Stimulated activated CD4-positive, alpha-beta T cell treated with anti-CD3 and anti-CD28 coated beads, Interleukin-12 subunit alpha, Interleukin-12 subunit beta, amount 100 ng/mL, for 48 hours (primary cell): ENCODE measurements around the gene XRN1.

ENCODE experiments used
- DNase-seq, 3 donors: peaks; one replicate each; pipeline ENCODE4 v3.0.0-alpha.2; 2020; ENCODE audit warnings: low read depth in 2 of 3, low spot score in 1 of 3

Gene XRN1

GRCh38 chr3:142274908-142275307 lies 172.9 kb downstream of the XRN1 start:
- no peak for DNase-seq

GRCh38 chr3:142273501-142273900 lies 174.3 kb downstream of the XRN1 start:
- DNase-seq, result no peak

- no peak for DNase-seq
These were observed 175.5 kb downstream of the XRN1 start for GRCh38 chr3:142272200-142272891.

GRCh38 chr3:142270407-142270806 lies 177.4 kb downstream of the XRN1 start:
- peak in 1 of 3 donors; percentile 5 for DNase-seq

GRCh38 chr3:142269767-142270166 lies 178.1 kb downstream of the XRN1 start:
- DNase-seq, result no peak

- no peak for DNase-seq
These were observed 179.4 kb downstream of the XRN1 start for GRCh38 chr3:142268426-142268825.

- no peak for DNase-seq
These were observed 180.6 kb downstream of the XRN1 start for GRCh38 chr3:142267269-142267668.

GRCh38 chr3:142263112-142263511 lies 184.7 kb downstream of the XRN1 start:
- no peak for DNase-seq

- no peak for DNase-seq
These were observed 188.5 kb downstream of the XRN1 start for GRCh38 chr3:142259359-142259758.

- no peak for DNase-seq
These were observed 191.0 kb downstream of the XRN1 start for GRCh38 chr3:142256712-142257333.
